ENCODE measurements around the gene WARS2. TPM values are rescaled to one million over a fixed set of nuclear protein-coding genes. Genes with fewer than 3 reads are reported as not detected.

The WARS2 gene
- total RNA-seq, 2 experiments from 2014 or later, result 16.0 to 25.2 TPM

DNA sequence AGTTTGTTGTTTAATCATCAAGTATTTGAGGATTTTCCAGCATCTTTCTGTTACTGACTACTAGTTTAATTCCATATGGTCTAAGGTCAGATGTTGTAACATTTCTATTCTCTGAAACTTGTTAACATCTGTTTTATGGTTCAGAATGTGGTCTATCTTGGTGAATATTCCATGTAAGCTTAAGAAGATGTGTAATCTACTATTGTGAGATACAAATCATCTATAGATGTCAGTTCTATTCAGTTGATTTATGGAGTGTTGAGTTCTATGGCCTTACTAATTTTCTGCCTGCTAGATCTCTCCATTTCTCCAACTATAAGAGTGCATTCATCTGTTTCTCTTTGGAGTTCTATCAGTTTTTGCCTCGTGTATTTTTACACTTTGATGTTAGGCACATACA lies 31.5 kb downstream of the WARS2 start:
- POLR2A ChIA-PET, result no interaction called here
- Mint-ChIP-seq H3K4me1 (no peaks in the 10 kb centered on the region), H3K27ac (no peak overlapping the region), H3K27me3 (no peaks in the 10 kb centered on the region), H3K4me3 (no peak overlapping the region), H3K9me3 (ENCODE audit: low read depth) (peaks cover 27% of the 10 kb centered on the region), H3K36me3 (ENCODE audit: low read depth) (peaks cover 25% of the 10 kb centered on the region)
- ATAC-seq, result no peak
- CTCF ChIA-PET, result no interaction called here
- DNase-seq, result no peak
- intact Hi-C loops (cut with DNase I, micrococcal nuclease), result no loop called here

DNA sequence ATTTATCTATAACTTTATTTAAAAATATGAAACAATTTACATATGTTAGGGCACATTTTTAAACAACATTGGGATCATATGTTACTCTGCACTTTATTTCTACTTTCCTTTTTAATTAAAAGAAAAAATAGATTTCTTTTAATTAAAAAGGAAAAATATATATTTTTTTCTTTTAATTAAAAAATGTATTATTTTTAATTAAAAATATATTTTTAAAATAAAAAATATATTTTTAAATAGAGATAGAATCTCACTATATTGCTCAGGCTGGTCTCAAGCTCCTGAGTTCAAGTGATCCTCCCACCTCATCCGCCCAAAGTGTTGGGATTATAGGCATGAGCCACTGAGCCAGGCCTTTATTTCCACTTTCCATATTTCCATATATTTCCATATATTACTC lies 36.7 kb downstream of the WARS2 start:
- H3K27me3 Mint-ChIP-seq, result no peaks in the 10 kb centered on the region
- no peak overlapping the region for H3K27ac Mint-ChIP-seq
- ATAC-seq, result no peak
- H3K9me3 Mint-ChIP-seq (ENCODE audit: low read depth), result peaks cover 21% of the 10 kb centered on the region
- H3K4me3 Mint-ChIP-seq, result no peak overlapping the region
- H3K4me1 Mint-ChIP-seq, result no peaks in the 10 kb centered on the region
- intact Hi-C loops (cut with DNase I, micrococcal nuclease), result no loop called here
- CTCF ChIA-PET, result no interaction called here
- DNase-seq, result no peak
- peaks cover 25% of the 10 kb centered on the region for H3K36me3 Mint-ChIP-seq (ENCODE audit: low read depth)
- POLR2A ChIA-PET, result no interaction called here

DNA sequence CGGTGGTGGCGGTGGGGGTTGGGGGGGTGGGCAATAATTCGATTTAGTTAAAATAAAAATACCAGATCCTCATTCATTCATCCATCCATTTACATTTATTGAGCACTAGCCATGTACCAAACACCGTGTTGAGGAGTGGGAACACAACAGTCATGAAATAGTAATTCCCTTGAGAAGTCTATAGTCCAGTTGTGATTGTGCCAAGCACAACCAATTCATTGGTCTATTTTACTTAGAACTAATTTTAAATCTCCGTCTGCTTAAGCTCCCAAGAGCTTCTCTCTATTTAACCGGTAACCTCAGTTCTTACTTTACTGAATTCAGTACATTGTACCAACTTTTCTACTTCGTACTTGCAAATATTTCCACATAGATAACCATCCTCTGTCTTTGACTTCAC lies 38.4 kb downstream of the WARS2 start:
- ChIA-PET CTCF (no interaction called here), POLR2A (no interaction called here)
- H3K4me1 Mint-ChIP-seq, result no peaks in the 10 kb centered on the region
- H3K36me3 Mint-ChIP-seq (ENCODE audit: low read depth), result peaks cover 25% of the 10 kb centered on the region
- H3K9me3 Mint-ChIP-seq (ENCODE audit: low read depth), result peaks cover 17% of the 10 kb centered on the region
- DNase-seq (no peak), ATAC-seq (no peak)
- no peak overlapping the region for H3K27ac Mint-ChIP-seq
- intact Hi-C loops (cut with DNase I, micrococcal nuclease), result no loop called here
- H3K4me3 Mint-ChIP-seq, result no peak overlapping the region
- H3K27me3 Mint-ChIP-seq, result no peaks in the 10 kb centered on the region

DNA sequence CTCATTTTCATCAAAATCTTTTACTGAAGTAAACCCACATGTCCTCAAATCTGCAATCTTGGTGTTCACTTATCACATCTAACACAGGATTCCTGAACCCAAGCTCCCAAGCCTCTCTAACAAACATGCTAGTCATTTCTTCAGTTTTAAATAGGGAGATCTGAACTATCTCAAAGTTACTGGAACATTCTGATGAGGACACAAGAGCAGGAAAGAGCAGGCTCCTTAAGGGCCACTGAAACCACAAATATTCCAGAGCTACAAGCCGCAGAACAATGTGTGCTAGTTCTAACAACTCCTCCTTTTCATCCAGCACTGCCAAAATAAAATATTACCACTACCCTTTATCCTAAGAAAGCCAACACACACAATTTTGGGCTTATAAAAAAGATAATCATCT lies 38.9 kb downstream of the WARS2 start:
- Mint-ChIP-seq H3K4me1 (no peaks in the 10 kb centered on the region), H3K9me3 (ENCODE audit: low read depth) (peaks cover 14% of the 10 kb centered on the region), H3K27me3 (no peaks in the 10 kb centered on the region), H3K27ac (no peak overlapping the region), H3K36me3 (ENCODE audit: low read depth) (peaks cover 25% of the 10 kb centered on the region), H3K4me3 (no peak overlapping the region)
- POLR2A ChIA-PET, result no interaction called here
- DNase-seq, result no peak
- intact Hi-C loops (cut with DNase I, micrococcal nuclease), result no loop called here
- CTCF ChIA-PET, result no interaction called here
- no peak for ATAC-seq

DNA sequence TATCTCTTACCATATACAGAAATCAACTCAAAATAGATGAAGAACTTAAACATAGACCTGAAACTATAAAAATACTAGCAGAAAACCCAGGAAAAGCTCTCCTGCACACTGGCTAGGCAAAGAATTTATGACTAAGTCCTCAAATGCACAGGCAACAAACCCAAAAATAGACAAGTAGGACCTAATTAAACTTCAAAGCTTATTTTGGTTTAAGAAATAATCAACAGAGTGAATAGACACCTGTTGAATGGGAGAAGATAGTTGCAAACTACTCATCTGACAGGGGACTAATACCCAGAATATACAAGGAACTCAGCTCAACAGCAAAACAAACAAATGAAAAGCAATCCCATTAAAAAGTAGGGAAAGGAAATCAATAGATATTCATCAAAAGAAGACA lies 40.7 kb downstream of the WARS2 start:
- DNase-seq (no peak), ATAC-seq (no peak)
- H3K4me3 Mint-ChIP-seq, result no peak overlapping the region
- H3K27me3 Mint-ChIP-seq, result no peaks in the 10 kb centered on the region
- ChIA-PET CTCF (no interaction called here), POLR2A (no interaction called here)
- no peak overlapping the region for H3K27ac Mint-ChIP-seq
- intact Hi-C loops (cut with DNase I, micrococcal nuclease), result no loop called here
- H3K4me1 Mint-ChIP-seq, result no peaks in the 10 kb centered on the region
- H3K36me3 Mint-ChIP-seq (ENCODE audit: low read depth), result peaks cover 19% of the 10 kb centered on the region
- peaks cover 9% of the 10 kb centered on the region for H3K9me3 Mint-ChIP-seq (ENCODE audit: low read depth)

DNA sequence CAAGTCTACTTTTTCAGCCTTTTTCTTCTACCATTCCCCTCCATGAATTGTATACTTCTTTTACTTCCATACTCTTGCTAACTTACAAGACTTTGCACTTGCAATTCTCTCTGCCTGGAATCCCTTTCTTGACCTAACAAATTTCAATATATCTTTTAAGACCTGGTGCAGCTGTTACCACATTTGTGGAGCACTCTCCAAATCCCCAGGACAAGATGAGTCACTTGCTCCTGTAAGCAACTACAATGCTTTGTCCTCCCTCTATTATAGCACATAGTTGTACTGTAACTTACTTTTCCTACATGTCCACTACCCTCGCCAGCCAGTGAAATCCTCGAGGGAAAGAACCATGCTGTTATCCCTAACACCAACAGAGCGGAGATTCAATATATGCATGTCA lies 43.1 kb downstream of the WARS2 start:
- no peak overlapping the region for H3K27ac Mint-ChIP-seq
- no peak overlapping the region for H3K4me3 Mint-ChIP-seq
- ChIA-PET CTCF (no interaction called here), POLR2A (no interaction called here)
- H3K27me3 Mint-ChIP-seq, result no peaks in the 10 kb centered on the region
- ATAC-seq, result no peak
- H3K36me3 Mint-ChIP-seq (ENCODE audit: low read depth), result peaks cover 17% of the 10 kb centered on the region
- H3K9me3 Mint-ChIP-seq (ENCODE audit: low read depth), result peaks cover 7% of the 10 kb centered on the region
- DNase-seq, result no peak
- no peaks in the 10 kb centered on the region for H3K4me1 Mint-ChIP-seq
- intact Hi-C loops (cut with DNase I, micrococcal nuclease), result no loop called here

DNA sequence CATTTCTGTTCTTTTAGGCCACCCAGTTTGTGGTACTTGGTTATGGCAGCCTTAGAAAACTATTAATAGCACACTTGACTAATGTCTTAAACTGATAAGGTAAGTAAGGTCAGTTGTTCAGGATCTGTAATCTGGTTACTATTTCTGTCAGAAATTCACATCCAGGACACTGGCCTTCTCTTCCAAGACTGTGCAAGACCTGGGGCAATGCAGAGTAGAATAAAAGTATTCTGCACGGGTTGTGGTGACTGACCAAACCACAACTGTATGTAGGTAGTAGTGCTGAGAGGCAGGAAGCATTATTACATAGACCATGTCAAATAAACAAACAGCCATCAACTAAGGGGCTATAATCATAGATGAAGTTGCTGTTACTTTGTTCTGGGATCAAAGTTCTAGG lies 46.7 kb downstream of the WARS2 start:
- intact Hi-C loops (cut with DNase I, micrococcal nuclease), result no loop called here
- no peak for DNase-seq
- ChIA-PET POLR2A (no interaction called here), CTCF (interaction anchor here (0.8 kb wide), 1 partner anchor 9 kb away, joined by 4 read pairs; no protein-coding TSS in a partner anchor)
- H3K4me1 Mint-ChIP-seq, result no peaks in the 10 kb centered on the region
- H3K9me3 Mint-ChIP-seq (ENCODE audit: low read depth), result peaks cover 14% of the 10 kb centered on the region
- no peak for ATAC-seq
- H3K4me3 Mint-ChIP-seq, result no peak overlapping the region
- peaks cover 16% of the 10 kb centered on the region for H3K36me3 Mint-ChIP-seq (ENCODE audit: low read depth)
- H3K27ac Mint-ChIP-seq, result no peak overlapping the region
- no peaks in the 10 kb centered on the region for H3K27me3 Mint-ChIP-seq

DNA sequence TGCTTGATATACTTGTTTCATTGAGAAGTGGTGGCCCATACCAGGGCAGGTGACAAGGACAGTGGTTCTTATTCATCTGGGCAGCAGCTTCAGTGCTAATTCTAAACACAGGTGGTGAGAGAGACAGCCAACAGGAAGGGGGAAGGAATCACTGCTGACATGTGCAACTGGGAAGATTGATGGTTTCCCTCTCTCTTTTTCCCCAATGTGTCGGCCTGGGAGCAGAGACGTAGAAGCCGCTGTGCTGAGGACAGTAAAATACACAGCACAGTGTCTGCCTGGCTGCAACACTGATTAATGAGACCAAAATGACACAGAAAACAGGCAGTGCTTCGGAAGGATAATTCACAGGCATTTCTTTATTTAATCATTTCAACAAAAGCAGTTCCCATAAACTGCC lies 48.8 kb downstream of the WARS2 start:
- CTCF ChIA-PET, result no interaction called here
- no peak for ATAC-seq
- POLR2A ChIA-PET, result no interaction called here
- Mint-ChIP-seq H3K4me3 (no peak overlapping the region), H3K4me1 (no peaks in the 10 kb centered on the region), H3K27ac (no peak overlapping the region), H3K9me3 (ENCODE audit: low read depth) (peaks cover 14% of the 10 kb centered on the region), H3K27me3 (no peaks in the 10 kb centered on the region), H3K36me3 (ENCODE audit: low read depth) (peaks cover 23% of the 10 kb centered on the region)
- intact Hi-C loops (cut with DNase I, micrococcal nuclease), result no loop called here
- no peak for DNase-seq

DNA sequence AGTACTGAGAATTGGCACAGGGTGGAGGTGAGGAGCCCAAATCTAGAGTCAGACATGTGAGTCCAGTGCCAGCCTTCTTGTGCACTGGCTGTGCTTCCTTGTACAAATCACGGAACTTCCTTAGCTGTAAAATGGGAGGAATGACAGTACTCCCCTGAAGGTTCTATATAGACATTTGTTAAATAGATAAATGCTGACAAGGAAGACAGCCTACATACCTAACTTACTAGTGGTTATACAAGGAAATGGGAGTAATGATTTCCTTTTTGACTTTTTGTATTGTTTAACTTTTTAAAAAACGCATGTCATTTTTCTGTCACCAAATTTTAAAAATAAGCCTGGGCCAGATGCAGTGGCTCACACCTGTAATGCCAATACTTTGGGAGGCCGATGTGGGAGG lies 50.2 kb downstream of the WARS2 start:
- intact Hi-C loops (cut with DNase I, micrococcal nuclease), result no loop called here
- DNase-seq (no peak), ATAC-seq (no peak)
- peaks cover 28% of the 10 kb centered on the region for H3K36me3 Mint-ChIP-seq (ENCODE audit: low read depth)
- H3K4me3 Mint-ChIP-seq, result no peak overlapping the region
- ChIA-PET POLR2A (no interaction called here), CTCF (no interaction called here)
- peaks cover 19% of the 10 kb centered on the region for H3K9me3 Mint-ChIP-seq (ENCODE audit: low read depth)
- H3K4me1 Mint-ChIP-seq, result no peaks in the 10 kb centered on the region
- H3K27ac Mint-ChIP-seq, result no peak overlapping the region
- H3K27me3 Mint-ChIP-seq, result no peaks in the 10 kb centered on the region

DNA sequence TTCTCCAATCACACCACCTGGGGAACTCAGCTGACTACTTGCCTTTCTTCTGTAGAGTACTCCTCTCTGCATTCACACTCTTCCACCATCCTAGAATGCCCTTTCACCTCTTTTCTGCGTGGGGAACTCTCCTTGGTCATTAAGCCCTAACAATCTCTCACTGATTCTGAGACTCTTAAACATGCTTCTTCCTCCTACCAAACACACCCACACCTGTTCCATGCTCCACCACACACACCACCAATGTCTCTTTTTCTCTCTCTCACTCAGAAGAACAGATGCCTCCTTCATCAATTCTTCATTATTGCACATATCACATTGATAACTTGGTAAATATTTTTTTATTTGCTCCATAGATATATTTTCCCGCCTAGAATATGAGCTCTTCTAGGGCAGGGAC lies 53.6 kb downstream of the WARS2 start:
- CTCF ChIA-PET, result no interaction called here
- Mint-ChIP-seq H3K4me1 (no peaks in the 10 kb centered on the region), H3K4me3 (no peak overlapping the region)

DNA sequence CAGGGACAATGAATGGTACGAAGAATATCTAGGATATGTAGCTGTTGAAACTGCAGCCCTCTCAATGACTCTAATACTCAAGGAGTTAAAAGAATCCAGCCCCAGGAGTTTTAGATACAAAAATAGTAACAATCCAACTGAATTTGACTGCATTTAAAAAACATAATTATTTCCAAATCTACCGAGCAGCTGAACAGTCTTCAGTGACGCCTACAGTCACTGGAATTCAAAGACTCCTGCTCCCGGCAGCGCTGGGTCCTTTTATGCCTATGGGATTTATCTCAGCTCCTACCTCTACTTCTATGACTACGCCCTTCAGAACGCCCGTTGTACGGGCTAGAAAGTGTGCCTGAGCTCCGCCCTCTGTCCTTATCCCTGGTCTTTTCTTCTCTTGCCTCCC lies 55.7 kb downstream of the WARS2 start:
- no peaks in the 10 kb centered on the region for H3K4me1 Mint-ChIP-seq
- ChIA-PET CTCF (no interaction called here), POLR2A (no interaction called here)
- H3K9me3 Mint-ChIP-seq (ENCODE audit: low read depth), result peaks cover 16% of the 10 kb centered on the region
- no peak for ATAC-seq
- no peak for DNase-seq
- no peaks in the 10 kb centered on the region for H3K27me3 Mint-ChIP-seq
- H3K36me3 Mint-ChIP-seq (ENCODE audit: low read depth), result peaks cover 37% of the 10 kb centered on the region
- no peak overlapping the region for H3K4me3 Mint-ChIP-seq
- intact Hi-C loops (cut with DNase I, micrococcal nuclease), result no loop called here
- H3K27ac Mint-ChIP-seq, result no peak overlapping the region

More for the DNA sequence above, 53.6 kb downstream of the WARS2 start:
- peaks cover 21% of the 10 kb centered on the region for H3K9me3 Mint-ChIP-seq (ENCODE audit: low read depth)
- POLR2A ChIA-PET, result interaction anchor here (0.6 kb wide), 1 partner anchor 12 kb away, joined by 3 read pairs; no protein-coding TSS in a partner anchor
- no peak overlapping the region for H3K27ac Mint-ChIP-seq
- DNase-seq, result no peak
- no peaks in the 10 kb centered on the region for H3K27me3 Mint-ChIP-seq
- no peak for ATAC-seq
- intact Hi-C loops (cut with DNase I, micrococcal nuclease), result no loop called here
- H3K36me3 Mint-ChIP-seq (ENCODE audit: low read depth), result peaks cover 37% of the 10 kb centered on the region

DNA sequence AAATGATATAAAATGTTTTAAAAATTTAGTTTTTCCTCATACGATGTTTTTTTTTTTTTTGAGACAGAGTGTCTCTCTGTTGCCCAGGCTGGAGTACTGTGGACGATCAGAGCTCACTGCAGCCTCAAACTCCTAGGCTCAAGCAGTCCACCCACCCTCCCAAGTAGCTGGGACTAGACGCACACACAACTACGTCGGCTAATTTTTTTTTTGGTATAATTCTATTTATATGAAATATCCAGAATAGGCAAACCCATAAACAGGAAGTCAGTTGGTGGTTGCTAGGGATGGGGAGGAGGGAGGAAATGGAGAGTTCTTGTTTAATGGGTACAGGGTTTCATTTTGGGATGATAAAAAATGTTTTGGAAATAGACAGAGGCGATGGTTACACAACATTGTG lies 56.5 kb downstream of the WARS2 start:
- Mint-ChIP-seq H3K4me1 (no peaks in the 10 kb centered on the region), H3K27me3 (no peaks in the 10 kb centered on the region), H3K4me3 (no peak overlapping the region), H3K36me3 (ENCODE audit: low read depth) (peaks cover 33% of the 10 kb centered on the region), H3K27ac (no peak overlapping the region), H3K9me3 (ENCODE audit: low read depth) (peaks cover 16% of the 10 kb centered on the region)
- DNase-seq (no peak), ATAC-seq (no peak)
- CTCF ChIA-PET, result no interaction called here
- POLR2A ChIA-PET, result no interaction called here
- intact Hi-C loops (cut with DNase I, micrococcal nuclease), result no loop called here

DNA sequence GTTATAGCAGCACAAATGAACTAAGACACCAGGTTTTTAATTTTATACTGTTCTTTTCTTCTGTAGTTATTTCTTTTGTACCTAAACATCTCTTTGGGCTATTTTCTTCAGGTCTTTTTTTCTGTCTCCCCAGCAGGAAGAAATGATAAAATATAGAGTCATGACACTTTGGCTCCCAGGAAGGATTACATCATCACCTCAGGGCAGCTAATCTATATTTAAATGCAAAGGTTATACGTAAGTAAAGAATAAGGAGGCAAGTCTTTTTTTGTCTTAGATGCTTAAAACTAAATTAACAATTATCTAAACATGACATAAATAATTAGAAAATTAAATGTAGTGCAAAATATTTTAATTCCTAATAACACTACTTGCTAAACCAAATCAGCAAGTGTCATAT lies 57.0 kb downstream of the WARS2 start:
- DNase-seq (no peak), ATAC-seq (no peak)
- no peak overlapping the region for H3K27ac Mint-ChIP-seq
- ChIA-PET CTCF (no interaction called here), POLR2A (no interaction called here)
- H3K9me3 Mint-ChIP-seq (ENCODE audit: low read depth), result peaks cover 16% of the 10 kb centered on the region
- H3K4me1 Mint-ChIP-seq, result no peaks in the 10 kb centered on the region
- H3K36me3 Mint-ChIP-seq (ENCODE audit: low read depth), result peaks cover 36% of the 10 kb centered on the region
- no peak overlapping the region for H3K4me3 Mint-ChIP-seq
- intact Hi-C loops (cut with DNase I, micrococcal nuclease), result no loop called here
- no peaks in the 10 kb centered on the region for H3K27me3 Mint-ChIP-seq

All from activated CD4-positive, alpha-beta T cell treated with anti-CD3 and anti-CD28 coated beads for 36 hours (primary cell).